ENCODE measurements around the gene GTF2H2C.
"Not testable (repeated sequence)": the region's sequence is repeated elsewhere in the genome, so short reads cannot be mapped to it uniquely, and the experiment has no call there.

GTF2H2C gene

GRCh38 chr5:69607750-69608149, 47.8 kb downstream of the GTF2H2C start:
- H3K79me2 ChIP-seq (ENCODE audit: control insufficient read depth, low read length); H4K20me1 ChIP-seq (ENCODE audit: control insufficient read depth, insufficient read depth, low read depth, low read length); H3K27ac ChIP-seq (ENCODE audit: low read depth, low read length); H3K9me2 ChIP-seq (replicated peaks; ENCODE audit: control insufficient read depth, low read length); H3K27me3 ChIP-seq (ENCODE audit: control insufficient read depth, low read length); H3F3A ChIP-seq (ENCODE audit: control insufficient read depth, insufficient read depth); H3K4me3 ChIP-seq (ENCODE audit: low read length); H3K4me2 ChIP-seq (ENCODE audit: low read length); H3K4me1 ChIP-seq (ENCODE audit: control insufficient read depth, low read length); H3K36me3 ChIP-seq (ENCODE audit: control insufficient read depth, low read length); H3K9me3 ChIP-seq (ENCODE audit: control insufficient read depth, insufficient read depth, low read length): not testable (repeated sequence)

- H3K4me2 ChIP-seq (ENCODE audit: low read length); H3K9me3 ChIP-seq (ENCODE audit: control insufficient read depth, insufficient read depth, low read length); H3K4me3 ChIP-seq (ENCODE audit: low read length); H3K27ac ChIP-seq (ENCODE audit: low read depth, low read length); H3K36me3 ChIP-seq (ENCODE audit: control insufficient read depth, low read length); H3K27me3 ChIP-seq (ENCODE audit: control insufficient read depth, low read length); H3F3A ChIP-seq (ENCODE audit: control insufficient read depth, insufficient read depth); H4K20me1 ChIP-seq (ENCODE audit: control insufficient read depth, insufficient read depth, low read depth, low read length); H3K4me1 ChIP-seq (ENCODE audit: control insufficient read depth, low read length); H3K79me2 ChIP-seq (ENCODE audit: control insufficient read depth, low read length); H3K9me2 ChIP-seq (replicated peaks; ENCODE audit: control insufficient read depth, low read length): not testable (repeated sequence)
These were observed 49.0 kb downstream of the GTF2H2C start for GRCh38 chr5:69608861-69609496.

- not testable (repeated sequence) for H3K4me3 ChIP-seq (ENCODE audit: low read length); H3K27me3 ChIP-seq (ENCODE audit: control insufficient read depth, low read length); H3K9me2 ChIP-seq (replicated peaks; ENCODE audit: control insufficient read depth, low read length)
These were observed 54.9 kb downstream of the GTF2H2C start for GRCh38 chr5:69614843-69615242.

GRCh38 chr5:69631879-69632278, 71.9 kb downstream of the GTF2H2C start:
- not testable (repeated sequence) for H3K4me1 ChIP-seq (ENCODE audit: control insufficient read depth, low read length); H3K9me2 ChIP-seq (replicated peaks; ENCODE audit: control insufficient read depth, low read length); H3K27ac ChIP-seq (ENCODE audit: low read depth, low read length); H3K27me3 ChIP-seq (ENCODE audit: control insufficient read depth, low read length); H3K4me2 ChIP-seq (ENCODE audit: low read length); H3K36me3 ChIP-seq (ENCODE audit: control insufficient read depth, low read length); H3K4me3 ChIP-seq (ENCODE audit: low read length); H3K79me2 ChIP-seq (ENCODE audit: control insufficient read depth, low read length); H3K9me3 ChIP-seq (ENCODE audit: control insufficient read depth, insufficient read depth, low read length); H3F3A ChIP-seq (ENCODE audit: control insufficient read depth, insufficient read depth); H4K20me1 ChIP-seq (ENCODE audit: control insufficient read depth, insufficient read depth, low read depth, low read length)

More at GRCh38 chr5:69614843-69615242, 54.9 kb downstream of the GTF2H2C start:
- not testable (repeated sequence) for H3F3A ChIP-seq (ENCODE audit: control insufficient read depth, insufficient read depth); H4K20me1 ChIP-seq (ENCODE audit: control insufficient read depth, insufficient read depth, low read depth, low read length); H3K79me2 ChIP-seq (ENCODE audit: control insufficient read depth, low read length); H3K4me2 ChIP-seq (ENCODE audit: low read length); H3K4me1 ChIP-seq (ENCODE audit: control insufficient read depth, low read length); H3K9me3 ChIP-seq (ENCODE audit: control insufficient read depth, insufficient read depth, low read length); H3K36me3 ChIP-seq (ENCODE audit: control insufficient read depth, low read length); H3K27ac ChIP-seq (ENCODE audit: low read depth, low read length)
